Brain microvascular endothelial cell (primary cell): Measurements from ENCODE around the gene MYOCD.

Experiments used
- DNase-seq: peaks from one replicate; pipeline ENCODE4 v3.0.0-alpha.2; 2020
- H3K27ac ChIP-seq: fragments of 250-450 bp; sonication (Bioruptor Pico); 2 replicates; pipeline ENCODE4 v1.5.1; 2020; ENCODE audit warnings: mild to moderate bottlenecking, moderate library complexity
- H3K27me3 ChIP-seq: fragments of 250-450 bp; sonication (Bioruptor Pico); replicated peaks from 2 replicates; pipeline ENCODE4 v1.5.1; 2020; ENCODE audit warnings: mild to moderate bottlenecking
- H3K36me3 ChIP-seq: fragments of 250-450 bp; sonication (Bioruptor Pico); replicated peaks from 2 replicates; pipeline ENCODE4 v1.5.1; 2020; ENCODE audit warnings: mild to moderate bottlenecking
- H3K4me3 ChIP-seq: 2 replicates; pipeline ENCODE4 v1.5.1; 2011; ENCODE audit warnings: low read depth, mild to moderate bottlenecking, control low read depth, low read length, moderate library complexity
- in situ Hi-C: cut with HindIII; loops from 2 replicates; pipeline ENCODE4 v1.10.0; 2017; ENCODE audit warnings: low sequenced_read_pairs, low pct_ligation_motif_present
- TF ChIP-seq, protein P1 (sequence below): IDR thresholded peaks from 2 replicates; pipeline ENCODE4 v1.5.1; 2011; ENCODE audit warnings: low read depth, mild to moderate bottlenecking, moderate library complexity, low read length, control low read depth, inconsistent platforms; ENCODE audit errors: missing control alignments

MYOCD gene

DNA sequence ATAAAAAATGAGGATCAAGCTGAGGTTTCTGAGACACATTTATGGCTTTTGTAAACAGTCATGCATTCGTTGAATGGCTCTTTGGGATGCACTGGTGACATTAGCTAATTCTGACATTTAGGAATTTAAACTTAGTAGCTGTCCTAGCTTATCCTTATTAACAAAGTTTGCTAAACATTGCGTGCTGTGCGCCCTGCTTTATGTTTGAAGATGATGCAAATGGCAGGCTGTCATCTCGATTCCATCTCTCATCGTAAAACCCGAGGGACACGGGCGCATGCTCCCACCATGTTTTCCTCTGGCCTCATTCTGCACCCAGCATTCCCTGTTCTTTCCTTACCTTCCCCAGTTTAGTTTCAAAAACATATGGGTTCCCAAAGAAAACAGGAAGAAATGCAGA is 69.8 kb downstream of the MYOCD start:
- in situ Hi-C loops = no loop called here
- H3K27ac ChIP-seq = no peak overlapping the region
- no peak overlapping the region for H3K4me3 ChIP-seq
- DNase-seq = no peak
- TF ChIP-seq, protein P1, sequence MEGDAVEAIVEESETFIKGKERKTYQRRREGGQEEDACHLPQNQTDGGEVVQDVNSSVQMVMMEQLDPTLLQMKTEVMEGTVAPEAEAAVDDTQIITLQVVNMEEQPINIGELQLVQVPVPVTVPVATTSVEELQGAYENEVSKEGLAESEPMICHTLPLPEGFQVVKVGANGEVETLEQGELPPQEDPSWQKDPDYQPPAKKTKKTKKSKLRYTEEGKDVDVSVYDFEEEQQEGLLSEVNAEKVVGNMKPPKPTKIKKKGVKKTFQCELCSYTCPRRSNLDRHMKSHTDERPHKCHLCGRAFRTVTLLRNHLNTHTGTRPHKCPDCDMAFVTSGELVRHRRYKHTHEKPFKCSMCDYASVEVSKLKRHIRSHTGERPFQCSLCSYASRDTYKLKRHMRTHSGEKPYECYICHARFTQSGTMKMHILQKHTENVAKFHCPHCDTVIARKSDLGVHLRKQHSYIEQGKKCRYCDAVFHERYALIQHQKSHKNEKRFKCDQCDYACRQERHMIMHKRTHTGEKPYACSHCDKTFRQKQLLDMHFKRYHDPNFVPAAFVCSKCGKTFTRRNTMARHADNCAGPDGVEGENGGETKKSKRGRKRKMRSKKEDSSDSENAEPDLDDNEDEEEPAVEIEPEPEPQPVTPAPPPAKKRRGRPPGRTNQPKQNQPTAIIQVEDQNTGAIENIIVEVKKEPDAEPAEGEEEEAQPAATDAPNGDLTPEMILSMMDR = no peak
- H3K27me3 ChIP-seq = no peaks in the 10 kb centered on the region
- H3K36me3 ChIP-seq = no peaks in the 10 kb centered on the region

DNA sequence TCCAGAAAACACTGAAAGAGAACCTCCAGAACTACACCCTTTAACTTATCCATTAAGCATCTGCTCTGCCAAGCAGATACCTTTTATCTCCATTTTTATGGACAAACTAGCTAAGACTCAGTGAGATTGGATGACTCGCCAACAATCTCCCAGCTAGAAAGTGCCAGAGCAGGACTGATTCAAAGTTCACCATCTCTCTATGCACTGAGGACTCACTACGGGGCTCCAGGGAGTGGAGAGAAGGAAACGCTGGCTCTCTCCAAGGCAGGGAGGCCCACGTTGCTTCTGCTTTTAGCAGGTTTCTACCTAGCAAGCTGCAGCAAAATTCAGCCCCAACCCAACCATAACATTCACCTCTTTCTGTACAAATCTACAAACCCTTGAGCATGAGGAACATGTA is 70.8 kb downstream of the MYOCD start:
- no peak for DNase-seq
- H3K4me3 ChIP-seq = no peak overlapping the region
- H3K27me3 ChIP-seq = no peaks in the 10 kb centered on the region
- H3K36me3 ChIP-seq = no peaks in the 10 kb centered on the region
- in situ Hi-C loops = no loop called here
- TF ChIP-seq, protein P1 = no peak
- no peak overlapping the region for H3K27ac ChIP-seq

DNA sequence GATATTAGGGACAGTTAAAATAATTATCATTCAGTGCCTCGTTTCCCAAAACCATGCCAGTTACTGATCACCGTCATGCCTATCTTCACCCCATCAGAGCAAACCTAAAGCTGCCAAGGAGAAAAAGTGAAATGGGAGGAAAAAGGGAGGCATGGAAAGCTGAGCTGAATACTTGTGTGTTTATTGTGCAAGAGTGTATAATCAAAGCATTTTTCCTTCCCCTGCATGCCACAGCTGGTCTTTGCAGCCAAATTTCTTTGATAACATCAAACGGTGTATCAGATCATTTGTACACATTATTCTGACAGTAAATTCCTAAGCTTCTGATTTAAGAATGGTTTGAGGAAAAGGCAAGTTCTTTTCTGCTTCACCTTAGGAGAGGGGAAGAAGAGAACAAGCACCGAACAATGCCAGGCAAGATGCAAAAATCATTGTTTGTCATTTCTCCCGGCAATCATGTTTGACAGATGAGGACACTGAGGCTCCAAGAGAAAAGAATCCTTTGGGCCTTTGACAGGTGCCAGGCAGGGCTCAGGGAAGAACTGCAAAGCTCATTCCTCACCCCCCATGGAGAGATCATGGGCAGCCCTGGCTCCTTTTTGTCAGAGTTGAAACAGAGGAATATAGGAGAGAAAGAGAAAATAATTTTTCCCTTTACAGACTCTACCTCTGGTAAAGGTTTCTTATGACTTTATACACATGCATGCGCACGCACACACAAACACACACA is 72.2 kb downstream of the MYOCD start:
- no peak overlapping the region for H3K4me3 ChIP-seq
- no peaks in the 10 kb centered on the region for H3K36me3 ChIP-seq
- H3K27me3 ChIP-seq = no peaks in the 10 kb centered on the region
- H3K27ac ChIP-seq = no peak overlapping the region
- TF ChIP-seq, protein P1 = no peak
- no peak for DNase-seq
- in situ Hi-C loops = no loop called here

DNA sequence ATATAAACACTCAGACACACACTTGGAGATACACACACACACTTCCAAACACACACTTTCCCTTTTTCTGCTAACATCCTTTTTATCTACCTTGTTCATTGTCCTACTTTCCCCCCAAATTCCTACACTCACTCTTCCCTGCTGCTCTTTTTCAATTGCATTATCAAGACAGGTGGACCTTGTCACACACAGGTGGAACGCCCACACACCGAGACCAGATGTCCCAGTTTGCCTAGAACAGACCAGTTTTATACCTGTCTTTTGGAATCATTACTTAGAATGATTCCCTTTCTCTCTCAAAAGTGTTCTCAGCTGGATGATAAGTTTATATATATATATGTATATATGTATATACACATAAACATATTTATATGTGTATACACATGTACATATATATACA is 72.9 kb downstream of the MYOCD start:
- Histone ChIP-seq H3K36me3 (no peaks in the 10 kb centered on the region), H3K27ac (no peak overlapping the region), H3K4me3 (no peak overlapping the region), H3K27me3 (no peaks in the 10 kb centered on the region)
- no peak for DNase-seq
- TF ChIP-seq, protein P1 = no peak
- in situ Hi-C loops = no loop called here

DNA sequence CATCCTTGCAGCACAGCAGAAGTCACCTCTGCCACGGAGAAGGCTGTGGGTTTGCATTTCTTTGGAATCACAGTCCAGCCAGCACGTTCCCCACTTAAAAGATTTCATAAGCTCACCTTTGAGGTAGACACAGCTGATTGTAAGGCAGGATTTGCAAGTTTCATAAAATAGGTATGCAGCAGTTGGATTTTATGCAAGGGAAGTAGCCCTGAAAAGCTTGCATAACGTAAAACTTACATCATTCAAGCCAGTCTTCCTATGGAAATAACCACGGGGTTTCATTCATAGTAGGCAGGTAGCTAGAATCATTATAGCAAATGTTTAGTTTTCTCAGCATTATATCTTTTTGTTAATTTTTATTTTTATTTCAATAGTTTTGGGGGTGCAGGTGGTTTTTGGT is 73.8 kb downstream of the MYOCD start:
- in situ Hi-C loops = no loop called here
- no peaks in the 10 kb centered on the region for H3K36me3 ChIP-seq
- no peak overlapping the region for H3K4me3 ChIP-seq
- TF ChIP-seq, protein P1 = no peak
- H3K27ac ChIP-seq = no peak overlapping the region
- H3K27me3 ChIP-seq = no peaks in the 10 kb centered on the region
- DNase-seq = no peak

DNA sequence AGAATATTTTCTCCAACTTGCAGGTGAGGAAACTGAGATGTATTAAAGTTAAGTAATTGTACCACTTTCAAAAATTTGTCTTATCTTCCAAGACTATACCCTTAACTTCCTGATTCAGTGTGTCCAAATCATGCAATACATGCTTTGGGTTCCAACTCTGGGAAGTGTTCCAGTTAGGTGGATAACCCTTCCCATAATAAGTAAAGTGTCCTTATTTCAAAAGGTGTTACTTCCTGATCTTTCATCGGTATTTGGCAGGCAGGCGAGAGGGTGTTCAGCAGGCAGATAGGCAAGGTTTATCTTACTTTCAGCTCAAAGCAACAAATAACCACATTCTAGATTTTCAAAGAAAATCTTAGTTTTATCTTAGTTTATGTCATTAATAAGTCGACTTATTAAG is 77.4 kb downstream of the MYOCD start:
- no peak overlapping the region for H3K27ac ChIP-seq
- H3K27me3 ChIP-seq = no peaks in the 10 kb centered on the region
- no peak for DNase-seq
- H3K36me3 ChIP-seq = no peaks in the 10 kb centered on the region
- in situ Hi-C loops = no loop called here
- TF ChIP-seq, protein P1 = no peak
- no peak overlapping the region for H3K4me3 ChIP-seq
